ENCODE data around the gene WEE2. TPM values are rescaled to one million over a fixed set of nuclear protein-coding genes. Genes with fewer than 3 reads are reported as not detected.
"Not testable (repeated sequence)": the region's sequence is repeated elsewhere in the genome, so short reads cannot be mapped to it uniquely, and the experiment has no call there.

WEE2 gene
- total RNA-seq, 2 experiments from 2014 or later, result not detected

- CTCF ChIA-PET, result interaction anchor here (0.7 to 1.3 kb wide), 3 partner anchors 21 to 54 kb away, joined by 3 to 4 read pairs (median 3); no protein-coding TSS in a partner anchor
- ATAC-seq, result no peak
- DNase-seq, result no peak
- H3K4me3 Mint-ChIP-seq, result no peak overlapping the region
- H3K9me3 Mint-ChIP-seq (ENCODE audit: low read depth), result no peaks in the 10 kb centered on the region
- H3K27ac Mint-ChIP-seq, result no peak overlapping the region
- POLR2A ChIA-PET, result no interaction called here
- intact Hi-C loops (cut with DNase I, micrococcal nuclease), result no loop called here
- peaks cover 18% of the 10 kb centered on the region for H3K36me3 Mint-ChIP-seq (ENCODE audit: low read depth)
- no peaks in the 10 kb centered on the region for H3K27me3 Mint-ChIP-seq
- H3K4me1 Mint-ChIP-seq, result peaks cover 22% of the 10 kb centered on the region
Measured at GRCh38 chr7:141674171-141674671, 33.9 kb upstream of the WEE2 start.

- H3K36me3 Mint-ChIP-seq (ENCODE audit: low read depth), result peaks cover 18% of the 10 kb centered on the region
- intact Hi-C loops (cut with DNase I, micrococcal nuclease), result no loop called here
- CTCF ChIA-PET, result interaction anchor here (0.7 to 1.3 kb wide), 5 partner anchors 15 to 55 kb away, joined by 3 to 4 read pairs (median 3); no protein-coding TSS in a partner anchor
- no peak overlapping the region for H3K27ac Mint-ChIP-seq
- peaks cover 22% of the 10 kb centered on the region for H3K4me1 Mint-ChIP-seq
- ATAC-seq, result no peak
- no peak overlapping the region for H3K4me3 Mint-ChIP-seq
- peak; percentile 30 for DNase-seq
- H3K27me3 Mint-ChIP-seq, result no peaks in the 10 kb centered on the region
- POLR2A ChIA-PET, result no interaction called here
- no peaks in the 10 kb centered on the region for H3K9me3 Mint-ChIP-seq (ENCODE audit: low read depth)
Measured at GRCh38 chr7:141674702-141675101, 33.5 kb upstream of the WEE2 start.

- intact Hi-C loops (cut with DNase I, micrococcal nuclease), result no loop called here
- POLR2A ChIA-PET, result no interaction called here
Measured at GRCh38 chr7:141675436-141676215, 32.5 kb upstream of the WEE2 start.

GRCh38 chr7:141676618-141677017 is 31.5 kb upstream of the WEE2 start:
- Mint-ChIP-seq H3K27ac (no peak overlapping the region), H3K36me3 (ENCODE audit: low read depth) (peaks cover 16% of the 10 kb centered on the region)
- intact Hi-C loops (cut with DNase I, micrococcal nuclease), result no loop called here

More at GRCh38 chr7:141675436-141676215, 32.5 kb upstream of the WEE2 start:
- H3K9me3 Mint-ChIP-seq (ENCODE audit: low read depth), result no peaks in the 10 kb centered on the region
- H3K27me3 Mint-ChIP-seq, result no peaks in the 10 kb centered on the region
- DNase-seq (peak; percentile 43), ATAC-seq (peak; percentile 45)
- no peak overlapping the region for H3K27ac Mint-ChIP-seq
- H3K4me1 Mint-ChIP-seq, result peaks cover 22% of the 10 kb centered on the region
- H3K36me3 Mint-ChIP-seq (ENCODE audit: low read depth), result peaks cover 18% of the 10 kb centered on the region
- CTCF ChIA-PET, result interaction anchor here (0.6 to 1.0 kb wide), 4 partner anchors 14 to 802 kb away, joined by 3 read pairs; no protein-coding TSS in a partner anchor
- no peak overlapping the region for H3K4me3 Mint-ChIP-seq

GRCh38 chr7:141679014-141679413 is 29.1 kb upstream of the WEE2 start:
- peak; percentile 91 for ATAC-seq
- Mint-ChIP-seq H3K36me3 (ENCODE audit: low read depth) (peaks cover 12% of the 10 kb centered on the region), H3K27ac (no peak overlapping the region), H3K4me3 (no peak overlapping the region), H3K27me3 (no peaks in the 10 kb centered on the region), H3K9me3 (ENCODE audit: low read depth) (no peaks in the 10 kb centered on the region), H3K4me1 (peaks cover 22% of the 10 kb centered on the region)
- CTCF ChIA-PET, result interaction anchor here (0.7 kb wide), 2 partner anchors 8 to 113 kb away, joined by 3 read pairs; no protein-coding TSS in a partner anchor
- intact Hi-C loops (cut with DNase I, micrococcal nuclease), result no loop called here
- POLR2A ChIA-PET, result no interaction called here
- no peak for DNase-seq

More at GRCh38 chr7:141676618-141677017, 31.5 kb upstream of the WEE2 start:
- no peaks in the 10 kb centered on the region for H3K27me3 Mint-ChIP-seq
- ATAC-seq, result no peak
- POLR2A ChIA-PET, result no interaction called here
- no peak overlapping the region for H3K4me3 Mint-ChIP-seq
- CTCF ChIA-PET, result no interaction called here
- no peaks in the 10 kb centered on the region for H3K9me3 Mint-ChIP-seq (ENCODE audit: low read depth)
- DNase-seq, result no peak
- H3K4me1 Mint-ChIP-seq, result peaks cover 22% of the 10 kb centered on the region

GRCh38 chr7:141685285-141686023 is 22.7 kb upstream of the WEE2 start:
- POLR2A ChIA-PET, result no interaction called here

GRCh38 chr7:141686074-141686473 is 22.1 kb upstream of the WEE2 start:
- ATAC-seq (no peak), DNase-seq (no peak)
- no peak overlapping the region for H3K27ac Mint-ChIP-seq
- ChIA-PET CTCF (interaction anchor here (0.9 to 1.1 kb wide), 2 partner anchors 52 to 75 kb away, joined by 3 read pairs; partner anchors contain the start of gene SSBP1), POLR2A (interaction anchor here (0.6 kb wide), 1 partner anchor 450 kb away, joined by 3 read pairs; no protein-coding TSS in a partner anchor)
- peaks cover 19% of the 10 kb centered on the region for H3K36me3 Mint-ChIP-seq (ENCODE audit: low read depth)
- H3K9me3 Mint-ChIP-seq (ENCODE audit: low read depth), result no peaks in the 10 kb centered on the region
- H3K4me3 Mint-ChIP-seq, result no peak overlapping the region
- intact Hi-C loops (cut with DNase I, micrococcal nuclease), result no loop called here
- H3K4me1 Mint-ChIP-seq, result no peaks in the 10 kb centered on the region
- H3K27me3 Mint-ChIP-seq, result no peaks in the 10 kb centered on the region

More at GRCh38 chr7:141685285-141686023, 22.7 kb upstream of the WEE2 start:
- H3K4me1 Mint-ChIP-seq, result no peaks in the 10 kb centered on the region
- no peak for ATAC-seq
- H3K4me3 Mint-ChIP-seq, result no peak overlapping the region
- H3K27me3 Mint-ChIP-seq, result no peaks in the 10 kb centered on the region
- CTCF ChIA-PET, result interaction anchor here (0.9 to 1.1 kb wide), 2 partner anchors 52 to 76 kb away, joined by 3 read pairs; partner anchors contain the start of gene SSBP1
- H3K36me3 Mint-ChIP-seq (ENCODE audit: low read depth), result peaks cover 19% of the 10 kb centered on the region
- no peaks in the 10 kb centered on the region for H3K9me3 Mint-ChIP-seq (ENCODE audit: low read depth)
- no peak for DNase-seq
- H3K27ac Mint-ChIP-seq, result no peak overlapping the region
- intact Hi-C loops (cut with DNase I, micrococcal nuclease), result no loop called here

GRCh38 chr7:141686670-141687069 is 21.5 kb upstream of the WEE2 start:
- CTCF ChIA-PET, result no interaction called here
- H3K9me3 Mint-ChIP-seq (ENCODE audit: low read depth), result no peaks in the 10 kb centered on the region
- H3K27ac Mint-ChIP-seq, result no peak overlapping the region
- ATAC-seq (no peak), DNase-seq (no peak)
- H3K4me1 Mint-ChIP-seq, result no peaks in the 10 kb centered on the region
- H3K27me3 Mint-ChIP-seq, result no peaks in the 10 kb centered on the region
- no peak overlapping the region for H3K4me3 Mint-ChIP-seq
- POLR2A ChIA-PET, result interaction anchor here (0.6 kb wide), 1 partner anchor 449 kb away, joined by 3 read pairs; no protein-coding TSS in a partner anchor
- H3K36me3 Mint-ChIP-seq (ENCODE audit: low read depth), result peaks cover 19% of the 10 kb centered on the region
- intact Hi-C loops (cut with DNase I, micrococcal nuclease), result no loop called here

GRCh38 chr7:141688043-141688442 is 20.1 kb upstream of the WEE2 start:
- ChIA-PET POLR2A (no interaction called here), CTCF (no interaction called here)
- Mint-ChIP-seq H3K9me3 (ENCODE audit: low read depth) (no peaks in the 10 kb centered on the region), H3K36me3 (ENCODE audit: low read depth) (peaks cover 13% of the 10 kb centered on the region), H3K27ac (no peak overlapping the region), H3K4me3 (no peak overlapping the region), H3K4me1 (peaks cover 2% of the 10 kb centered on the region), H3K27me3 (no peaks in the 10 kb centered on the region)
- intact Hi-C loops (cut with DNase I, micrococcal nuclease), result no loop called here
- DNase-seq (no peak), ATAC-seq (no peak)

GRCh38 chr7:141689072-141689825 is 18.9 kb upstream of the WEE2 start:
- CTCF ChIA-PET, result interaction anchor here (0.7 to 1.6 kb wide), 3 partner anchors 14 to 35 kb away, joined by 3 to 4 read pairs (median 3); no protein-coding TSS in a partner anchor
- not testable (repeated sequence) for H3K9me3 Mint-ChIP-seq (ENCODE audit: low read depth)

GRCh38 chr7:141691540-141691939 is 16.6 kb upstream of the WEE2 start:
- H3K9me3 Mint-ChIP-seq (ENCODE audit: low read depth), result no peaks in the 10 kb centered on the region
- ATAC-seq, result no peak
- CTCF ChIA-PET, result no interaction called here
- H3K4me1 Mint-ChIP-seq, result peaks cover 13% of the 10 kb centered on the region
- intact Hi-C loops (cut with DNase I, micrococcal nuclease), result no loop called here
- POLR2A ChIA-PET, result no interaction called here
- H3K36me3 Mint-ChIP-seq (ENCODE audit: low read depth), result peaks cover 8% of the 10 kb centered on the region
- no peak overlapping the region for H3K4me3 Mint-ChIP-seq
- DNase-seq, result no peak
- H3K27me3 Mint-ChIP-seq, result no peaks in the 10 kb centered on the region
- H3K27ac Mint-ChIP-seq, result no peak overlapping the region

More at GRCh38 chr7:141689072-141689825, 18.9 kb upstream of the WEE2 start:
- H3K27me3 Mint-ChIP-seq; H3K27ac Mint-ChIP-seq; intact Hi-C loops (cut with DNase I, micrococcal nuclease); H3K4me3 Mint-ChIP-seq; DNase-seq; POLR2A ChIA-PET; H3K4me1 Mint-ChIP-seq; ATAC-seq: not testable (repeated sequence)
- H3K36me3 Mint-ChIP-seq (ENCODE audit: low read depth), result peaks cover 13% of the 10 kb centered on the region

All from activated CD4-positive, alpha-beta T cell treated with anti-CD3 and anti-CD28 coated beads for 36 hours (primary cell).